ENCODE measurements around the gene SLC44A2.

GRCh38 chr19:10670876-10671804 is 45.8 kb downstream of the SLC44A2 start:
- TF ChIP-seq MAX (IDR thresholded peaks at IDR 0.05; ENCODE audit: low read depth, low read length), result 0 out of 2 replicates have a peak, but pooled peaks have one; percentile 26
- no peak for TF ChIP-seq CTCF (IDR thresholded peaks at IDR 0.05; ENCODE audit: low read depth, low read length)
- TF ChIP-seq POLR2A (IDR thresholded peaks at IDR 0.05; ENCODE audit: extremely low read depth, insufficient read length), result no peak
- no peak for TF ChIP-seq MYC (IDR thresholded peaks at IDR 0.05; ENCODE audit: low read depth, low read length)
